Measurements from ENCODE around the gene ZNF14. TPM values are rescaled to one million over a fixed set of nuclear protein-coding genes. Genes with fewer than 3 reads are reported as not detected.
"Not testable (repeated sequence)": the region's sequence is repeated elsewhere in the genome, so short reads cannot be mapped to it uniquely, and the experiment has no call there.

The ZNF14 gene
- total RNA-seq, 1 experiment from 2014 or later = 2.6 TPM

DNA sequence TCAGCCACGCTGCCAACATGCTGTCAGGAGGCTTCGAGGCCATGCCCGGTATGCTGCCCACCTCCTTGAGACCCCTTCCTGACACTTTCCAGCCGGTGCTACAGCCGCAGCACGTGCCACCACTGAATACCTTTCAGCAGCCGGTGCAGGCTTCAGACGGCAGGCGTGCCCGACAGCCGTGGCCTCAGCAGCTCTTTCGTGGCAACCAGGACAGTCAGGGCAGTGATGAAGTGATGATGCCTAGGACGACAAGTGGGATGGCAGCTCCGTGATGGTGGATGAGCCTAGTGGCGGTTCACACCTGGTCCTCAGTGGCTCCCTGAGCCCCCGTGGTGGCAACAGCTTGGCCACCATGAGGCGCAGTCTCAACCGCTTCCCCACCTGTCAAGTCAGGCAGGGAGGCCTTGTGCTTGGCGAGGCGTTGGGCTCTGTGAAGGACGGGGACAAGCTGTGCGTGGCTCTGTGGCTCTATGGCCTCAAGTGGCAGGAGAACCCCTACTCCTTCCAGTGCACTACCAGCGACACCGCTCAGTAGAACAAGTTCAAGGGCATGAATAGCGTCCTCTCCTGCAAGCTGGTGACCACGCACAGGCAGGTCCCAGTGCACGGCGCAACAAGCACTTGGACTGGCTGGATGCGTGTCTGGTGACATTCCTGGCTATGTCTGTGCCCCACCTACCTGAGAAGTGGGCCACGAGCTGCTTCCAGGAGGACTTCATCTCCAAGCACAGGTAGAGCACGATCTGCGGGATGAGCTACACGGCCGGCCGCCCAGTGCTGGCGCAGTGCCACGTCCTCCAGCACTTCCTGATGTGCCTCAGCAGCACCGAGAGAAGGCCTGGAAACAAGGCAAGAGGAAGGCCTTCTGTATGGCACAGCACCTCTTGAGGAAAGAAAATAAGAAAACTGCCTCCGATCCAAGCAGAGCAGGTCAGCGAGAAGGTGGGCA lies 18.2 kb upstream of the ZNF14 start:
- Histone ChIP-seq H3K27me3 (replicated peaks) (no peaks in the 10 kb centered on the region), H3K27ac (no peak overlapping the region), H3K4me3 (no peak overlapping the region), H3K4me1 (replicated peaks) (no peaks in the 10 kb centered on the region), H3K9me3 (replicated peaks) (peaks cover 14% of the 10 kb centered on the region; the same call in 1 of the 2 replicates), H3K36me3 (no peaks in the 10 kb centered on the region)
- peak in 1 of 2 experiments; percentile 38 for DNase-seq (ENCODE audit: low read depth in 1 of 2, low spot score in 2 of 2)

- H3K27me3 ChIP-seq (replicated peaks) = no peaks in the 10 kb centered on the region
- H3K36me3 ChIP-seq = no peaks in the 10 kb centered on the region
- peaks cover 14% of the 10 kb centered on the region; the same call in 1 of the 2 replicates for H3K9me3 ChIP-seq (replicated peaks)
- no peak overlapping the region for H3K4me3 ChIP-seq
- no peaks in the 10 kb centered on the region for H3K4me1 ChIP-seq (replicated peaks)
- no peak overlapping the region for H3K27ac ChIP-seq
- peak in 1 of 2 experiments; percentile 36 for DNase-seq (ENCODE audit: low read depth in 1 of 2, low spot score in 2 of 2)
Measured at GRCh38 chr19:19749908-19750841, 17.3 kb upstream of the ZNF14 start.

GRCh38 chr19:19749117-19749907 lies 16.4 kb upstream of the ZNF14 start:
- no peak for DNase-seq (ENCODE audit: low read depth in 1 of 2, low spot score in 2 of 2)
- Histone ChIP-seq H3K4me3 (no peak overlapping the region), H3K9me3 (replicated peaks) (peaks cover 13% of the 10 kb centered on the region; the same call in 1 of the 2 replicates), H3K27ac (no peak overlapping the region), H3K4me1 (replicated peaks) (no peaks in the 10 kb centered on the region), H3K36me3 (no peaks in the 10 kb centered on the region), H3K27me3 (replicated peaks) (no peaks in the 10 kb centered on the region)

DNA sequence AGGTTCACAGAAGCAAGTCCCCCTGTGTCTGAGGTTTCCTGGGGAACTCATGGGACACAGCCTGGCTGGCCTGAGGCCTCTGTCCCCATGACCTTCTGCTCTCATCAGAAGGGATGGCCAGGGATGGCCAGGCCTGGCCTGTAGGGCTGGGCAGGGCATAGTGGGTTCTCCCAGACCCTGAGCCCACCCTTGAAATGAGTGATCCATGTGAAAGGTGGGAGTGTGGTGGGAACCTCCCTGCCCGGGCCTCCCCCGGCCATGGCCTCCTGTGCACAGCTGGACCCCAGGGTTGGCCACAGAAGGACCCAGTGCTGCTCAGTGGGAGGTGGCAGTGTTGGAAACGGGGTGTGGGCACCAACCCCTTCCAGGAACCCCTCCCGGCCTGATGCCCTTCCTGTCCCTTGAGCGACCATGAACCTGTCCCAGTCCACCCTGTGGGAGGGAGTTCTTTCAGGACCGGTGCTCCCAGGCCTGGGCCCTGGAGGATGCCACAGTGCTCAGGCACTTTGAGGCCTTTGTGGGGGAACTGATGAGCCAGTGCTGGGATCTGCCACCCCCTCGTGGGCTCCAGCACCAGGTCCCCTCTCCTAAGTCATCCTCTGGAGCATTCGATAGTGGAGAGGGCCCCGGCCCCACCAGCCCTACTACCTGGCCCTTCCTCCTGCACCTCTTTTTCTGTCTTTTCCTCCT lies 15.5 kb upstream of the ZNF14 start:
- H3K9me3 ChIP-seq (replicated peaks) = peaks cover 13% of the 10 kb centered on the region; the same call in 1 of the 2 replicates
- no peak overlapping the region for H3K4me3 ChIP-seq
- H3K27me3 ChIP-seq (replicated peaks) = no peaks in the 10 kb centered on the region
- H3K36me3 ChIP-seq = no peaks in the 10 kb centered on the region
- H3K27ac ChIP-seq = no peak overlapping the region
- no peaks in the 10 kb centered on the region for H3K4me1 ChIP-seq (replicated peaks)
- DNase-seq (ENCODE audit: low read depth in 1 of 2, low spot score in 2 of 2) = no peak

DNA sequence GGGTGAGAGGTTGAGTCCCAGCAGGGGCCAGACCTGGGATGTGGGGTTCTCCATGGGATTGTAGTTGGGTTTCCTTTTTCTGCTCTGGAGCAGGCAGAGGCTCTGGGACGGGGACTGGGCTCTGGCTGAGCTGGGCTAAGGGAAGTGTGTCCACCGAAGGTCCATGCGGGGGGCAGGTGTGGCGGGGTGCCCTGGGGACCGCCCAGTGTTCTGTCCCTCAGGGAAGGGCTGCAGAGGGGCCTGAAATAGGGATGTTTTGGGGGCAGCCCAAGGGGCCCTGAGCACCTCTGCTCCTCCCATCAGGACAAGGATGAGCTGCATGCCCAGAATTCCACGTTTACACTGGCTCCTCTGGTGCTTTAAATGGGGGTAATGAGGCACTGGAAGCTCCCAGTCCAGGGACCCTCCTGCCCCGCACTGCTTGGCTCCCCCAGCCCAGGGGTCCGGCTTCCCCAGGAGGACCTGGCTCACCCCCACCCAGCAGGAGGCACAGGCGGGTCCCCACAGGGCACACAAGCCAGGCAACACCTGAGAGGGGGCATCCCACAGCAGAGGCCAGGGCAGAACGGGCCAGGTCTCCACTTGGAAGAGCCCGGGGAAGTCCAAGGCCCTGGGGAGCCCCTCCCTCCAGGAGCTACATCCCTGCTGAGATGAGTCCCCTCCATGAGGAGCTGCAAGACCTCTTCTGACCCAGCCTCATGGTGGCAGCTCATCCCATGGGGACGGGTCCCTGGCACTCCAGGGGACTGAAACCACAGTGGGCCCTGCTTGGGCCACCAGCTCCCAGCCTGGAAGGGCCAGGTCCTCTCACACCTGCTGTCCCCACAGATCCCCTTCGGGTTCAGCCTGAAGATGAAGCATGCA lies 14.7 kb upstream of the ZNF14 start:
- H3K4me1 ChIP-seq (replicated peaks) = no peaks in the 10 kb centered on the region
- DNase-seq (ENCODE audit: low read depth in 1 of 2, low spot score in 2 of 2) = peak in 1 of 2 experiments; percentile 41
- H3K36me3 ChIP-seq = no peaks in the 10 kb centered on the region
- peaks cover 9% of the 10 kb centered on the region; the same call in 1 of the 2 replicates for H3K9me3 ChIP-seq (replicated peaks)
- H3K27me3 ChIP-seq (replicated peaks) = no peaks in the 10 kb centered on the region
- H3K27ac ChIP-seq = no peak overlapping the region
- H3K4me3 ChIP-seq = no peak overlapping the region

GRCh38 chr19:19746286-19747213 lies 13.6 kb upstream of the ZNF14 start:
- Histone ChIP-seq H3K36me3 (no peaks in the 10 kb centered on the region), H3K27me3 (replicated peaks) (no peaks in the 10 kb centered on the region), H3K27ac (no peak overlapping the region), H3K4me1 (replicated peaks) (no peaks in the 10 kb centered on the region), H3K4me3 (no peak overlapping the region), H3K9me3 (replicated peaks) (peaks cover 7% of the 10 kb centered on the region; the same call in 1 of the 2 replicates)
- DNase-seq (ENCODE audit: low read depth in 1 of 2, low spot score in 2 of 2) = no peak

- H3K27ac ChIP-seq = no peak overlapping the region
- DNase-seq (ENCODE audit: low read depth in 1 of 2, low spot score in 2 of 2) = no peak
- H3K4me1 ChIP-seq (replicated peaks) = no peaks in the 10 kb centered on the region
- H3K9me3 ChIP-seq (replicated peaks) = peaks cover 7% of the 10 kb centered on the region; the same call in 1 of the 2 replicates
- H3K36me3 ChIP-seq = no peaks in the 10 kb centered on the region
- H3K4me3 ChIP-seq = no peak overlapping the region
- H3K27me3 ChIP-seq (replicated peaks) = no peaks in the 10 kb centered on the region
Measured at GRCh38 chr19:19745496-19746285, 12.8 kb upstream of the ZNF14 start.

DNA sequence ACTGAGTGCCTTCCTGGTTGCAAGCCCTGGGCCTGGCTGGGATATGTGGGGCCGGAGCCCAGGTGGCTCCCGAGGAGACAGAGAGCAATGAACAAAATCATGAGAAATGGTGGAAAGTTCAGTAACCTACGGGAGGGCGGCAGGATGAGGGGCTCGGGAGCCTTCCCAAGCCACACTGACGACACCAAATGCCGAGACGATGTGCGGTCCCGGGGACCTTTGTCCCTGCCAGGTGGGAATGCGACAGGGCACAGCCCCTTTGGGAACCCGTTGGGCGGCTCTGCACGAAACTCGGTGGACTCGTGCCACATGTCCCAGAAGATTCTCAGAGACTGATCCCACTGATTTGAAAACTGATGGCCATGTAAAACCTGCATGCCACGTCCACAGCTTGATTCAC lies 11.7 kb upstream of the ZNF14 start:
- Histone ChIP-seq H3K27me3 (replicated peaks) (no peaks in the 10 kb centered on the region), H3K9me3 (replicated peaks) (peaks cover 7% of the 10 kb centered on the region; the same call in 1 of the 2 replicates), H3K36me3 (no peaks in the 10 kb centered on the region), H3K4me1 (replicated peaks) (no peaks in the 10 kb centered on the region), H3K4me3 (no peak overlapping the region), H3K27ac (no peak overlapping the region)
- peak in 1 of 2 experiments; percentile 39 for DNase-seq (ENCODE audit: low read depth in 1 of 2, low spot score in 2 of 2)

DNA sequence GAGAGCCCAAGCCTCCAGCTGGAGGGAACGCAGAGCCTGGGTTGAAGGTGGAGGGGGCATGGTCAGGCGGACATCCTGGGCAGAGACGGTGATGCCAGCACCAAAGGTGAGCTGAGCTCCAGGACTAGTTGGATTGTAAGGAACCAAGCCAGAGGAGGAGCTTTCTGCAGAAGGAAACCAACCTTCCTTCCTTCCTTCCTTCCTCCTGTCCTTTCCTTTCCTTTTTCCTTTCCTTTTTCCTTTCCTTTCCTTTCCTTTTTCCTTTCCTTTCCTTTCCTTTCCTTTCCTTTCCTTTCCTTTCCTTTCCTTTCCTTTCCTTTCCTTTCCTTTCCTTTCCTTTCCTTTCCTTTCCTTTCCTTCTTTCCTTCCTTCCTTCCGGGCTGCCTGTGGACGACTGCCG lies 11.0 kb upstream of the ZNF14 start:
- H3K27me3 ChIP-seq (replicated peaks); H3K4me1 ChIP-seq (replicated peaks); H3K27ac ChIP-seq; H3K9me3 ChIP-seq (replicated peaks); DNase-seq (ENCODE audit: low read depth in 1 of 2, low spot score in 2 of 2); H3K36me3 ChIP-seq; H3K4me3 ChIP-seq: not testable (repeated sequence)

DNA sequence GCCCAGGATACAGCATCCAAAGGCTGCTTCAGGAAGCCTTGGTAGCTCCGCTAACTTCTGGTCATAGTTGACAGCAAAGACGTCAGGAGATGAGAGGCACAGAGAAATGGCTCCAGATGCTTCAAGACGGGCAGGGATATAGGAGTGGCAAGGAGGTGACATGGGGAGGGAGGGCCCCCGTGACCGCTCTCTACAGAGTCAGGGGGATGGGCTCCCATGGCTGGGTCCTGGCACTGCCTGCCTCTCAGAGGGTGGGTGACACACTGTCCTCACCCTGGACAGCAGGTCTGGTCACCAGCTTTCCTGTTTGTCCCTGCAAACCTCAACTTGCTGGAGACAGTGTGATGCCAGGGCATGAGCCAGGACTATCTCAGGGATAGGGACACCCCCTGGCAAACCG lies 10.3 kb upstream of the ZNF14 start:
- DNase-seq (ENCODE audit: low read depth in 1 of 2, low spot score in 2 of 2) = peak in 1 of 2 experiments; percentile 38
- Histone ChIP-seq H3K27me3 (replicated peaks) (no peaks in the 10 kb centered on the region), H3K4me3 (no peak overlapping the region), H3K4me1 (replicated peaks) (no peaks in the 10 kb centered on the region), H3K9me3 (replicated peaks) (0 out of 2 replicates have a peak, but pooled peaks cover 3% of the 10 kb centered on the region), H3K27ac (no peak overlapping the region), H3K36me3 (no peaks in the 10 kb centered on the region)

Measured in SJSA1 (cell line).